HG03039 (cell line): ENCODE results near the gene TTC9C.
"Not testable (repeated sequence)": the region's sequence is repeated elsewhere in the genome, so short reads cannot be mapped to it uniquely, and the experiment has no call there.

Experiments
- ATAC-seq: cut with Tn5 transposase; IDR thresholded peaks from one replicate; pipeline ENCODE4 v1.9.1; 2021; ENCODE audit warnings: mild to moderate bottlenecking, moderate library complexity; ENCODE audit not compliant: unreplicated experiment

The TTC9C gene

DNA sequence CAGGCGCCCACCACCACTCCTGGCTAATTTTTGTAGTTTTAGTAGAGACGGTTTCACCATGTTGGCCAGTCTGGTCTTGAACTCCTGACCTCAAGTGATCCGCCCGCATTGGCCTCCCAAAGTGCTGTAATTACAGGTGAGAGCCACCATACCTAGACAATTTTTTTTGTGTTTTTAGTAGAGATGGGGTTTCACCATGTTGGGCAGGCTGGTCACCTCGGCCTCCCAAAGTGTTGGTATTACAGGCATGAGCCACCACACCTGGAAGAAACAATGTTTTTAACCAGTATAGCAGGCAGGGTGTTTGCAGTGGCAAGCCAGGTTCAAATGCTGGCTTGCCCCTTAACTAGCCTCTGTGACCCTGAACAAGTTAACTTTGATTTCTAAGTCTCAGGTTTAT, 21.6 kb downstream of the TTC9C start:
- ATAC-seq = not testable (repeated sequence)

DNA sequence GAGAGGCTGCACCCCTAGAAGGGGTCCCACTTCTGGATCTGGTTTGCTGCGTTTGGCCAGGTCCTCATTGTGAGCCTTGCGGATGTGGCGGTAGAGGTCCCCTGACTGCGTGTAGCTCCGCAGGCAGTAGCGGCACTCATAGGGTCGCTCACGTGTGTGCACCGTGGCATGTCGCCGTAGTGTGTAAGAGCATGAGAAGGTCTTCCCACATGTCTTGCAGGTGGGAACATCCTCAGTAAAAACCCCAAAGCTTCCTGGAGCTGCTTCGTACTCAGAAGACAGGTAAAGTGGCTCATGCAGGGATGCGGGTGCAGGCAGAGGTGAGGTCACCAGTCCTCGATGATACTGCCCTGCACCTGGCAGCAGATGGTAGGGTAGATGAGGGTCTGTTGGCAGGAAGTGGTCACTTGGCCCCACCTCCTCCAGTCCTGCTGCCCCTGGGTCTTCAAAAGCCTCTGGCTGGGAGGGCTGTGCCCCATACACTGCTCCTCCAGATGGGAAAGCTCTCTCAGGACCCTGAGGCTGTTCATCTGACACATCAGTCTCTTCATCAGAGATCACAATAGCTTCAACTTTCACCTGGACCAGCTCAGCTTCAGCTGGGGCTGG, 24.0 kb downstream of the TTC9C start:
- no peak for ATAC-seq

DNA sequence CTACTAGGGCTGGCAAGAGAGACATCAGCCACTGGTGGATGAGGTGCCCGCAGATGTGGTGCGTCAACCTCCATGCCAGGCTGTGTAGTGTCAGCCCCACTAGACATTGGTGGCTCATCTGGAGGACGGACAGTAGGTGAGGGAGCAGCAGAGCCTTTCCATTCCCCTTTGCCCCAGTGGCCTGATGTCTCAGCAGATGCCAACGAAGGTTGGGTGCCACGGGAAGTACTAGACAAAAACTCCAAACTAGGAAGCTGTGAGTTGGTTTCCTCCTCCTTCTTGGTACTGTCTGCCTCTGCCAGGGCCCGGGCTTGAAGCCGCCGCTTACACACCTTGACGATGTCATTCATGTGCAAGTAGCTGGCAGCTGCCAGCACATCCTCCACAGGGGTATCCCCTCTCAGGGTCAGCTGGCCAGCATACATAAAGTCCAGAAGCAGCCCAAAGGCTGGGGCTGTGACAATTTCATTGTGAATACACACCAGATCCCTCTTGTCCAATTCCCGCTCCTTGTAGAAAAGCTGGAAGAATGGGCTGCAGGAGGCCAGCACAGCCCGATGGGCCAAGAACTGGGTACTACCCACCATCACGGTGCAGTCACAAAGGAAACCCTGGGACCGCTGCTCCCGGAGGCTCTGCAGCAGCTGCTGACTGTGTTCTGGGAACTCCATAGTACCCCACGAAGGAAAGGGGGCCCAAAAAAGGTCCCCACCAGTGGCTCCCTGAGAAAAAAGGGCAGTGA, 24.9 kb downstream of the TTC9C start:
- no peak for ATAC-seq

DNA sequence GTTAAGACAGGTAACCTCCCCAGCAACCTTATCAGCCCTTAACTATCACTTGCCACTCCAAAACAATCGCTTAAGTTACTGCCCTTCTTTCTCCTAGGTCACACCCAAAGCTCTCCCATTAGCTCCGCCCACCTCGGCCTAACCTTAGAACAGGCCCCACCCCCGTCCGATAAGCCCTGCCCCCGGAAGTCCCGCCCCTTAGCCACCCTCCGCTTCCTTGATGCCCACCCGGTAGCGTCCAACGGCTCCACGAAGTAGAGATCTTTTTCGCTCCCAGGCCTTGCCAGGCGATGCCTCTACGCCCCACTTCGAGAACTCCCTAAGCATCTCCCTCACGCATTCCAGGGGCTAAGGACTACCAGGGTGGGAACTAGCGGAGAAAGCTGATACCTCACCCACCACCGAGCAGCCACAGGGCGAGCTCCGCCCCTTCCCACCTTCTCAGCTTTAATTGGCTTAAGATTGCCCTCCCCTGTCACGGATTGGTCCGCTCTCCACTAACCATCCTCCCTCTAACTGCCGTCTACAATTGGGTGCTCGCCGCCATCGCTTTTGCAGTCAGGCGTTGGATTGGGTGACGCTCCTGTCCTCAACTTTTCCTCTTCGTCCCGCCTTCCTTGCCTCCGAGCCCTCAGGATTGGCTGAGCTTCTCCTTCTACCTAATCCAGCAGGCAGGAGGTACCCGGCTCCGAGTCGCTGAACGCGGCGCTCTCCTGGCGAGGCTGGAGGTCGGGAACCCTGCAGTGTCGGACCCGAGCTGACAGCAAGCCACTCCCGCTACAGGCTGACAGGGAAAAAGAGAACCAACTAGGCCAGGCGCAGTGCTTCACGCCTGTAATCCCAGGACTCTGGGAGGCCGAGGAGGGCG, 25.7 kb downstream of the TTC9C start, which contains the start of gene ZBTB3:
TSS of gene ZBTB3 (minus strand) at position 425 of the 868 bp plus-strand sequence. CDS start 496 bp downstream, outside the sequence.
- peak; percentile 94 for ATAC-seq

DNA sequence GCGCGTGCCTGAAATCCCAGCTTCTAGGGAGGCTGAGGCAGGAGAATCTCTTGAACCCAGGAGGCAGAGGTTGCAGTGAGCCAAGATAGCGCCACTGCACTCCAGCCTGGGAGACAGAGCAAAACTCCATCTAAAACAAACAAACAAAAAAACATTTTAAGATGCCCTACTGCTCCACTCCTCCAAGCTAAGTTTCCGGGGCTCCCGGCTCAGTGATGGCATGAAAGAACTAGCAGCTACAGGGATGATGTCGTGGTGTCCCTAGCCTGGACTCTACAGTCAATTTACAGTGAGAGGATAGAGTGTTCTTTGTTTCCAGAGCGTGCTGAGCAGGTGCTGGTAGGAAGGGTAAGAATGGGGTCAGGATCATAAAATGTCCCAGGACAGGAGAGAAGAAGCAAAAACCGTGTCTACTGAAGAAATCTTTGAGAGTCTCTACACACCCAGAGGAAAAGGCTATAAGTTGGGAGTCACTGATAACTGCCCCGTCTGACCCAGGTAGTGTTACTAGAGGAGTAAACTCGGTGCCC, 26.9 kb downstream of the TTC9C start:
- ATAC-seq = no peak

DNA sequence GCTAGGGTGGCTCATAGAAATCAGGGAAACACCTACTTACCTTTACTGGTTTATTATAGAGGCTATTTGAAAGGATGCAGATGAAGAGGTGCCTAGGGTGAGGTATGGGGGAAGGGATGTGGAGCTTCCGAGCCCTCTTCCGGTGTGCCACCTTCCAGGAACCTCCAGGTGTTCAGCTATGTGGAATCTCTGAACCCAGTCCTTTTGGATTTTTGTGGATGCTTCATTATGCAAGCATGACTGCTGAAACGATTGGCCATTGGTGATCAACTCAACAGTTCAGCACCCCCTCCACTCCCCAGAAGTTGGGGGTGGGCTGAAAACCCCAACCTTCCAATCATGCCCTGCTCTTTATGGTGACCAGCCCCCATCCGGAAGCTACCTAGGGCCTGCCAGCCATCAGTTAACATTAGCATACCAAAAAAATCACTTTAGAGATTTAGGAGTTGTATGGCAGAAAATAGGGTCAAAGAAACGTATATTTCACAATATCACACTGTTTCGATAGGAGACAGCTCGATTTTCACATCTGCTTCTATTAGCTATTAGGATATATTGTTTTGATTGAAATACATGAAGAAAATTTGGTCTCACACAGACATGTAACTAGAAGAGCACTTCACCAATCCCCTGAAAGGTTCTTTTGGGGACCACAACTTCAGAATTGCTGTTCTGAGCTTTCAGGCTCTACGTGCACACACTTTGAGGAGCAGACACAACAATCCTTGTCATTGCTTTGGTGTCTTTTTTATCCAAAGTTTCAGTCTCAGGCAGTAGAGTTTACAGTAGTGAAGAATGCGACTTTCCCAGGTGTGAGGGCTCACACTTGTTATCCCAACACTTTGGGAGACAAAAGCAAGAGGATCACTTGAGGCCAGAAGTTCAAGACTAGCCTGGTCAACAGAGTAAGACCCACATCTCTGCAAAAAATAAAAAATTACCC, 29.8 kb downstream of the TTC9C start:
- ATAC-seq = no peak

DNA sequence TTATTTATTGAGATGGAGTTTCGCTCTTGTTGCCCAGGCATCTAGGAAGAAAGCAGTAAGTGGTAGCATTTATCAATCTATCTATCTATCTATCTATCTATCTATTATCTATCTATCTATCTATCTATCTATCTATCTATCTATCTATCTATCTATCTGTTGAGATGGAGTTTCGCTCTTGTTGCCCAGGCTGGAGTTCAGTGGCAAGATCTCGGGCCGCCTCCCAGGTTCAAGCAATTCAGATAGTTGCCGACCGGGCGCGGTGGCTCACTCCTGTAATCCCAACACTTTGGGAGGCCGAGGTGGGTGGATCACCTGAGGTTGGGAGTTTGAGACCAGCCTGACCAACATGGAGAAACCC, 32.6 kb downstream of the TTC9C start:
- ATAC-seq = not testable (repeated sequence)

DNA sequence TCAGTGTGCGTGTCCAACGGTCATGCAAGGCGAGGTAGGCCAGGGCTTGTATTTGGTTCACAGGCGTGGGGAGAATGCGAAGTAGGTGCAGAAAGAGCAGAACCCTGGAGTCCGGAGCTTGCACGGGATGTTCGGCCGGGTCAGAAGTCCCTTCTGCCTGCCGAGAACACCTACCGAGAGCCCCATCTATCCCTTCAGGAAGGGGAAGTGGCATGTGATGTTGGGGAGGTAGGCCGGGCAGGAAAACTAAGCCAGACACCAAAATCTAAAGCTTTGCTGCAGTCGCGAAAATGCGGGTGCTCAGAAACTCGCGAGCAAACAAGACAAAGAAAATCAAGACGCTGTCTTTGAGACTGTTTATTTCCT, 42.5 kb downstream of the TTC9C start:
- no peak for ATAC-seq

DNA sequence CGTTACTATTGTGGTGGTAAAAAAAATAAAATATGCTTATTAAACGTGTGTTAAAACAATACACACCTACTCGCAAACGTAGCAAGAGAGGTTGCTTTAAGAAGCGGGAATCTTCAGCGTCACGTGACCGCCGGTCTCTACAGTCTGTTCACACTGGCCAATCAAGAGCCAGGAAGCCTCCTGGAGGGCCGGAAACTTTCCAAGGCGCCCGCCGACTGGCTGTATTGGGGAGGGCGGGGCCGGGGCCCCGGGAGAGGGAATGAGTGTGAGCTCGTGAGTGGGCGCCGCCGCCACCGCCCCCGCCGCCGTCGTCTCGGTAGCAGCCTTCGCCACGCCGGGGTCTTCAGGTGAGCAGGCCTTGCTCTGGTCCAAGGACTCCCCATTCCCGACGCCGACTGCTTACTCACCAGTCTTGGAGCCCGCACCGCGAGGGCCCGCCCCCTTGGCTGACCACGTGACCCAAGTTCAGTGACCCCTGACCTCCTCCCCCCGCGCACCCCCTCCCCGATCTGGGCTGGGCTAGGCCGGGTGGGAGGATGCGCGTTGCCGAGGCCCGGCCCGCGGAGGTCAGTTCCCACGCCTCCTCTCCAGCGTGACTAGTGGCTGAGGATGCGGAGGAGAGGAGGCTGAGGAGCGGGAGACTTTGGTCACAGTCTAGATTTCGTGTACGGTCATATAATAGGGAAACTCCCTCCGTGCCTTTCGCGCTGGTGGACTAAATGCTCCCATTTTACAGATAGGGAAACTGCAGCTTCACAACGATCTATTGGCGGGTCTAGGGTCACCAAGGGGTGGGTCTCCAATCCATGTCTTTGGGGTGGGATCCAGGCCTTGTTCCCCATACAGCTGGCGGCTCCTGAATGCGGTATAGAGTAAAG, 43.1 kb downstream of the TTC9C start, which contains the start of gene TAF6L:
TSS of gene TAF6L (plus strand) at position 253 of the 878 bp plus-strand sequence. CDS start 4,388 bp downstream, outside the sequence.
- peak; percentile 75 for ATAC-seq

DNA sequence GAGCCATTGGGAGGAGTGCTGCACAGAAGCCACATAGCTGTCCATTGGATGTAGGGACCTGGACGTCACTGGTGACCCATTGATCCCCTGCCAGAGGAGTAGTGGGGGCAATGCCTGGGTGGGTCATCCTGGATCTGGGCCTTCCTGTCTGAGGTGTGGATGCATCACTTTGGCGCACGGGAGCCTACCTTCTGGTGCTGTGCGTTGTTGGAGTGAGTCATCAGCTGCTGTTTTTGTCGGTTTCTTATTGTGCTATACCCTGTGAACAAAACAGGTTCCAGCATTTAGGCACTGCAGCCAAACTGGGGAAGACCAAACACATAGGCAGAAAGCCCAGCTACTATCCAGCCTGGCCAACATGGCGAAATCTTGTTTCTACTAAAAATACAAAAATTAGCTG, 46.1 kb downstream of the TTC9C start:
- no peak for ATAC-seq

DNA sequence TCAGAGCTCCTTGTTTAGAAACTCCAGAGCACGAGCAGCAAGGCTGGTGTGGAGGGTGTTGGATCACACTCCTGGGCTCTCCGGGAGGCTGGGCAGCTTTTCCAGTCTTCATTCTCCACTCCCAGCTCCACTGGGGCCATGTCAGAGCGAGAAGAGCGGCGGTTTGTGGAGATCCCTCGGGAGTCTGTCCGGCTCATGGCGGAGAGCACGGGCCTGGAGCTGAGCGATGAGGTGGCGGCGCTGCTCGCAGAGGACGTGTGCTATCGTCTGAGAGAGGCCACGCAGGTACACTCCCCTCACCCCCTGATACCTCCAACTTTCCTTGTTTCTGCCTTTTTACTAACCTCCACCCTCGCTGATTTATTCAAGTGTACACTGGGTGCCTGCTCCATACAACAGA, 47.4 kb downstream of the TTC9C start:
- ATAC-seq = no peak

DNA sequence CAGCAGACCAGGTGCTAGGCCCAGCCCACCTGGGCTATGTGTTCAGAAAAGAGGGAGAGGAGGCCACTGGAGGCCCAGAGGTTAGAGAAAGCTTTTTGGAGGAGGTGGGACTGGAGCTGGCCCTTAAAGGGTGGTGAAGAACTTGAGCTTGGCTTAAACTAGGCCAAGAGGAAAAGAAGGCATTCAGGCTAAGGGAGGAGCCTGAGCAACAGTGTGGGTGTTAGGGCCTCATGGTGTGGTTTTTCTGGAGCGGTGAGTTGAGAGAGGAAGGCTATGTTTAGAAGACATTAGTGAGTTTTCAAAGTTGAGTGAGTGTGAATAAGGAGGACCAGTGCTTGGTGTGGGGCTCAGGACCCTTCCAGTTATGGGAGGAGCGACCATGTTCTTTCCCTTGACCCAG, 49.1 kb downstream of the TTC9C start:
- ATAC-seq = no peak

DNA sequence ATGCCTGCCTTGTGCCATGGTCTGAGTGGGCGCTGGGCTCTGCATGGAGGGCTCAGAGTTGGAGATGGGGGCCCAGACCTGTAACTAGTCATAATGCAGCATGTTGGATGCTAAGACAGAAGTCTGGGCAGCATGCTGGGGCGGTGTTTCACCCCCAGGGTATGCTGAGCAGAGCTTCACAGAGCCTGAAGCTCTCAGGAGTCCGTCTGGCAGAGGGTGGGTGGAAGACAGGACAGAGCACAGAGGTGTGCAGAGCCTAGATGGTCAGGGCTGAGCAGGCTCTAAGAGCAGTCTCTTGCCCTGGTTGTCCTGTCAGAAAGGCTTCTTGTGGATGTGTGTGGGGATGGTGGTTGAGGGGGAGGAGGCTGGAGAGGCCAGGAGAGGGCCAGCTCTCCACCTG, 50.2 kb downstream of the TTC9C start:
- ATAC-seq = no peak

DNA sequence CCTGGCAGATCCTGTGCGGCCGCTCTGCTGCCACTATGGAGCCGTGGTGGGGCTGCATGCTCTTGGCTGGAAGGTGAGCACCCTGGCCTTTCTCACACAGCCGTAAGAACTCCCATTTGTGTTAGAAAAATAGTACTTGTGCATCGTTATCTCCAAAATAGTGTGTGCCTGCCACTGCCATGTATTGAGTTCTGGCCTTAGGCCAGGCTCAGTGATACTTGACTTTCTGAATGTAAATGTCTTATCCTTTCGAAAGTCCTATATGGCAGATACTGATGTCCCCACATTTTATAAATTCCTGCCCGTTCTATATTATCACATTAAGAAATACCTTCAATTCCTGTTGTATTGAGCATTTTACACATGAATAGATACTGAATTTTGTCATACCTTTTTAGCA, 54.5 kb downstream of the TTC9C start:
- no peak for ATAC-seq

DNA sequence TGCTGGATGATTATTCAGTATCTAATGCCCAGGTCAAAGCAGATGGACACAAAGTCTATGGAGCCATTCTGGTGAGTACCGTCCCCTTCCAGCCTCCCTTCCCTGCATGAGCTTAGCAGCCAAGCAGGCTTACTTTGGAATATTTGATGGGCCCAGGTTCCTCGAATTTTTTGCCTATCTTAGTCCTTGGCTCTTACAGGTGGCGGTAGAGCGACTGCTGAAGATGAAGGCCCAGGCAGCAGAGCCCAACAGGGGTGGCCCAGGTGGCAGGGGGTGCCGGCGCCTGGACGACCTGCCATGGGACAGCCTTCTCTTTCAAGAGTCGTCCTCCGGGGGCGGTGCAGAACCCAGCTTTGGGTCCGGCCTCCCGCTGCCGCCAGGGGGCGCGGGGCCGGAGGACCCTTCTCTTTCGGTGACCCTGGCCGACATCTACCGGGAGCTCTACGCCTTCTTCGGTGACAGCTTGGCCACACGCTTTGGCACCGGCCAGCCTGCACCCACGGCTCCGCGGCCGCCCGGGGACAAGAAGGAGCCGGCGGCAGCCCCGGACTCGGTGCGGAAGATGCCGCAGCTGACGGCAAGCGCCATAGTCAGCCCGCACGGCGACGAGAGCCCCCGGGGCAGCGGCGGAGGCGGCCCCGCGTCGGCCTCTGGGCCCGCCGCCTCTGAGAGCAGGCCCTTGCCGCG, 58.2 kb downstream of the TTC9C start:
- peak; percentile 46 for ATAC-seq

DNA sequence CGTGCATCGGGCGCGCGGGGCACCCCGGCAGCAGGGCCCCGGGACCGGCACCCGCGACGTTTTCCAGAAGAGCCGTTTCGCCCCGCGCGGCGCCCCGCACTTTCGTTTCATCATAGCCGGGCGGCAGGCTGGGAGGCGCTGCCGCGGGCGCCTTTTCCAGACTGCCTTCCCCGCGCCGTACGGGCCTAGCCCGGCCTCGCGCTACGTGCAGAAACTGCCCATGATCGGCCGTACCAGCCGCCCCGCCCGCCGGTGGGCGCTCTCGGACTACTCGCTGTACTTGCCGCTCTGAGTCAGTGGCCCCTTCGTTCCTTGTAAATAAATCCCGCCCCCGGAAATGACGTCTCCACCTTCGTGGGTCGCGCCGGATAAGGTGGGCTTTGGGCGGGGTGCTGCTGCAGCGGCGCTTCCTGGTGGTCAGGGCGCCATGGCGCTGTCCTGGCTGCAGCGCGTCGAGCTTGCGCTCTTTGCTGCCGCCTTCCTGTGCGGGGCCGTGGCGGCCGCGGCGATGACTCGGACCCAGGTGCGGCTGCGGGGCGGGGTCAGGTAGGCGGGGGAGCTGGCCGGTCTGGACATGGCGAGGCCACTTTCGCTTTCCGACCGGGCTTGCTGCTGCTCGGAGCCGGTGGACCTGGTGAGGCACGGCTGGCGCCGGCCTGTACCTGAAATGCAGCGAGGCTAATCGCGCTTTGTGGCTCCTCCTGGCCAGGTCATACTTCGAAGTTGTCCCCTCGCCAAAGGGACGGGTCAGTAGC, 58.9 kb downstream of the TTC9C start, which contains the start of gene TMEM179B:
TSS of gene TMEM179B (plus strand) at position 398 of the 755 bp plus-strand sequence. CDS start at position 428, 30 bp downstream.
- ATAC-seq = peak; percentile 64
